Spleen (tissue), 11 donors: Measurements from ENCODE around the gene SPTY2D1. TPM values are rescaled to one million over a fixed set of nuclear protein-coding genes. Genes with fewer than 3 reads are reported as not detected.
"Not testable (repeated sequence)": the region's sequence is repeated elsewhere in the genome, so short reads cannot be mapped to it uniquely, and the experiment has no call there.

Experiments
- DNase-seq: peaks from one replicate; pipeline ENCODE4 v3.0.0-alpha.2; 2020
- H3K27ac ChIP-seq, 8 donors: fragments of 200-600 bp; sonication (generic) in 7 of 8; 1 replicate in 4 of 8; 2 replicates in 4 of 8; pipeline versions ENCODE4 v1.5.0 to v1.8.0; 2016 to 2021; ENCODE audit warnings: inconsistent platforms in 4 of 8, mild to moderate bottlenecking in 4 of 8, moderate library complexity in 1 of 8
- H3K27me3 ChIP-seq, 7 donors: fragments of 200-600 bp; sonication (generic) in 6 of 7; replicated peaks in 1 of 7; 1 replicate in 4 of 7; 2 replicates in 3 of 7; pipeline versions ENCODE4 v1.5.0 to v1.8.0; 2016 to 2021; ENCODE audit warnings: inconsistent platforms in 3 of 7, mild to moderate bottlenecking in 1 of 7
- H3K36me3 ChIP-seq, 6 donors: fragments of 200-600 bp; sonication (generic) in 5 of 6; 1 replicate in 4 of 6; 2 replicates in 2 of 6; pipeline versions ENCODE4 v1.5.0 to v1.8.0; 2016 to 2021; ENCODE audit warnings: inconsistent platforms in 2 of 6
- H3K4me1 ChIP-seq, 6 donors: fragments of 200-600 bp; sonication (generic) in 5 of 6; 1 replicate in 3 of 6; 2 replicates in 3 of 6; pipeline versions ENCODE4 v1.5.0 to v1.8.0; 2016 to 2021; ENCODE audit warnings: inconsistent platforms in 3 of 6
- H3K4me3 ChIP-seq, 8 donors: fragments of 200-600 bp; sonication (generic) in 7 of 8; 1 replicate in 4 of 8; 2 replicates in 4 of 8; pipeline versions ENCODE4 v1.5.0 to v1.8.0; 2016 to 2021; ENCODE audit warnings: inconsistent platforms in 4 of 8, mild to moderate bottlenecking in 4 of 8, moderate library complexity in 2 of 8
- H3K9me3 ChIP-seq, 8 donors: fragments of 200-600 bp; sonication (generic) in 7 of 8; 1 replicate in 4 of 8; 2 replicates in 4 of 8; pipeline versions ENCODE4 v1.5.0 to v1.8.0; 2016 to 2021; ENCODE audit warnings: inconsistent platforms in 4 of 8
- CTCF ChIP-seq, 11 experiments: fragments of 200-600 bp in 7 of 11; fragments of 450-650 bp in 4 of 11; sonication (generic) in 4 of 11; IDR thresholded peaks in 8 of 11; conservative IDR thresholded peaks in 3 of 11; 1 replicate in 7 of 11; 2 replicates in 4 of 11; pipeline versions ENCODE4 v1.4.0 to v1.8.0; 2016 to 2021; ENCODE audit warnings: antibody characterized with exemption in 11 of 11, inconsistent platforms in 4 of 11, mild to moderate bottlenecking in 1 of 11
- POLR2A ChIP-seq, 3 donors: fragments of 450-650 bp; IDR thresholded peaks; one replicate each; pipeline ENCODE4 v1.5.1; 2017; ENCODE audit warnings: antibody characterized with exemption in 3 of 3, mild to moderate bottlenecking in 1 of 3
- POLR2AphosphoS5 ChIP-seq, 3 donors: sonication (generic); formaldehyde crosslinking; IDR thresholded peaks; one replicate each; pipeline ENCODE4 v1.5.1; 2017; ENCODE audit warnings: antibody characterized with exemption in 3 of 3
- WGBS, 5 donors: extraction: QIAGEN DNeasy Blood & Tissue Kit in 3 of 5; methylation state at CpG; one replicate each; pipeline versions ENCODE4 v1.1.5 to v1.1.7; 2013 to 2018; 5-methylcytosine and 5-hydroxymethylcytosine counted together
- intact Hi-C: fragments of 100-400 bp; cut with DNase I; formaldehyde crosslinking; loops from one replicate; pipeline ENCODE4 v1.15.0; 2023; ENCODE audit warnings: low total_unique reads
- polyA plus RNA-seq, 3 donors: library from polyadenylated mRNA; stranded (reverse); fragments of 200-250 nt; gene quantifications; one replicate each; pipeline ENCODE4 v1.2.1, GENCODE V29; 2013
- total RNA-seq, 7 donors: library from RNA; depleted of rRNA in 3 of 7; stranded (reverse); fragments of >200 nt in 3 of 7; fragmentation: NEBNext Ultra II Directional in 4 of 7; extraction: Animal tissue kit (Norgen Biotek cat#: 25700) in 4 of 7; gene quantifications; one replicate each; pipeline versions ENCODE4 v1.1.0 to v1.2.1, GENCODE V29; 2016 to 2021
- donor health status: healthy with polysubstance abuse.
- donor health status: DM: no; HTN: no; CAD: no; lungs with moderate emphysema.
- donor health status: DM: no; HTN: no; CAD: no.
- donor health status: Bipolar disorder and iron deficiency.
- donor health status: healthy.
- donor health status: DM: no; HTN: no; CAD: no.
- donor health status: DM: yes; HTN: yes; CAD: no.

The SPTY2D1 gene
- total and polyA plus RNA-seq, 10 donors: 2.4 to 23.1 (median 17.4) TPM

DNA sequence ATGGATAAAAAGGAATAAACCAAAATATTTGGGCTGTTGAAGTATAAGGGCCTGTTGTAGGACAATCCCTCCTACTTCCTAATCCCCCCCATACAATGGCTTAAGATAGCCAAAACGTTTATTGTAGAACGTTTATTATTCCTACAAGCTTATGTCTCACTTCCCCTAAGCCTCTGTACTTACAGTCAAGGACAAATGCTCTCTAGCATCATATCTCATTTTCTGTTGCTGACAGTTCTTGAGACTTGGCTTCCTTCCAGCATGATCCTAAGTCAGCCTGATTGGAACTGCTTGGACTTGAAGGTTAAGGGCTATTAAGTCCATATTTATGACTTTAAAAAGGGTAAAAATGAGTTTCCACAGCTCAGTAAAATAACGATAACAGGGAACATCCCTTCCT, 25.8 kb downstream of the SPTY2D1 start:
- H3K4me1 ChIP-seq: no peaks in the 10 kb centered on the region
- H3K27ac ChIP-seq: no peak overlapping the region
- WGBS, 5 donors: 56 to 73% (median 67%) methylated on average over 3 of the region's 3 CpGs
- intact Hi-C loops: no loop called here
- no peaks in the 10 kb centered on the region for H3K27me3 ChIP-seq
- no peaks in the 10 kb centered on the region for H3K9me3 ChIP-seq
- no peak overlapping the region for H3K4me3 ChIP-seq
- no peak for DNase-seq
- TF ChIP-seq POLR2A (IDR thresholded peaks at IDR 0.05) (no peak), POLR2AphosphoS5 (IDR thresholded peaks at IDR 0.05) (no peak), CTCF (IDR thresholded peaks at IDR 0.05 in 8 of 11, conservative IDR thresholded peaks at IDR 0.05 in 3 of 11) (no peak)
- peaks cover 0 to 91% (median 40%) of the 10 kb centered on the region in 6 donors for H3K36me3 ChIP-seq

- H3K4me1 ChIP-seq: no peaks in the 10 kb centered on the region
- H3K36me3 ChIP-seq: peaks cover 0 to 27% (median 2%) of the 10 kb centered on the region in 6 donors
- no peak overlapping the region for H3K27ac ChIP-seq
- DNase-seq: no peak
- TF ChIP-seq POLR2A (IDR thresholded peaks at IDR 0.05) (no peak), POLR2AphosphoS5 (IDR thresholded peaks at IDR 0.05) (no peak), CTCF (IDR thresholded peaks at IDR 0.05 in 8 of 11, conservative IDR thresholded peaks at IDR 0.05 in 3 of 11) (no peak)
- H3K27me3 ChIP-seq: no peaks in the 10 kb centered on the region
- no peak overlapping the region for H3K4me3 ChIP-seq
- H3K9me3 ChIP-seq: no peaks in the 10 kb centered on the region
- intact Hi-C loops: no loop called here
- 90 to 98% (median 94%) methylated on average over 4 of the region's 4 CpGs for WGBS, 5 donors
Measured at GRCh38 chr11:18600915-18601569, 33.1 kb downstream of the SPTY2D1 start.

GRCh38 chr11:18599739-18600230, 34.4 kb downstream of the SPTY2D1 start, which contains the start of gene MISFA:
MISFA (plus strand) TSS chr11:18599789; CDS start chr11:18599929, 140 bp downstream.
- no peak for DNase-seq
- H3K27ac ChIP-seq: no peak within 1 kb of the TSS
- H3K4me3 ChIP-seq: no peak within 1 kb of the TSS
- H3K9me3 ChIP-seq: no peaks in the 10 kb centered on the region
- intact Hi-C loops: no loop called here
- no peak for TF ChIP-seq POLR2AphosphoS5 (IDR thresholded peaks at IDR 0.05)
- TF ChIP-seq CTCF (IDR thresholded peaks at IDR 0.05 in 8 of 11, conservative IDR thresholded peaks at IDR 0.05 in 3 of 11): no peak
- TF ChIP-seq POLR2A (IDR thresholded peaks at IDR 0.05): no peak
- H3K4me1 ChIP-seq: no peaks in the 10 kb centered on the region
- H3K36me3 ChIP-seq: peaks cover 0 to 24% (median 6%) of the 10 kb centered on the region in 6 donors
- H3K27me3 ChIP-seq: no peaks in the 10 kb centered on the region
- 90 to 96% (median 95%) methylated on average over 7 of the region's 7 CpGs for WGBS, 5 donors

DNA sequence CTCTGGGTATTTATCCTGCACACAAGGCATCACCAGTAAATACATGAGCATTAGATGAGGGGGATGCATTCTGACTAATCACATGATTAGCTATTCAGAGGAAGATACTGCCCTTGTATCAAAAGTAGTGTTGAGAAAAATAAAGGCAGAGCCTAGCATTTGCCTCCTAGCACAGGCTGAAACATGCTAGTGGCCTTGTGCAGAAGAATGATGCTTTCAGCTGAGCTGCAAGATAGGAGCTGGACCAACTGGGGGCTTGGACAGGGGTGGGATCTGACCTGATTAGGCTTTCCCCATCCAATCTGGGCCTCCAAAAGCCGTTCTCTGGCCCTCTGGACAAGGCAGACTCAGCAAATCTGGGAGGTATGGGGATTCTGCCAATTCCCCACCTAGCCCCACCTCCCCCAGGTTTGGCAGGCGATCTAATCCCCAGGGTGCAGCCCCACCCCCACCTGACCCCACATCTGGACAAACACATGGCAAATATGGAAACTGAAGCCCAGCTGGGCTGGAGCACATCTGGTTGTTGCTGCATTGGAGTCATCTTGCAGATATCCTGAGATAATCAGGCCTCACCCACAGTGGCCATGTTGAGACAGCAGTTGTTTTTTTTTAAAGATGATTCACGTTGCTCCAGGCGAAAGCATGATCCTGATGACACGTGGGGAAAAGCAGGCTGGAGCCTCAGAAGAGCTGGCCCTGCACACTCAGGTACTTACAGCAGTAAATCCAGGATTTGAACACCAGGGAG, 39.0 kb downstream of the SPTY2D1 start:
- Histone ChIP-seq H3K4me1 (peaks cover 6 to 20% (median 13%) of the 10 kb centered on the region in 6 donors), H3K27me3 (no peaks in the 10 kb centered on the region), H3K4me3 (no peak overlapping the region), H3K36me3 (peaks cover 0 to 16% (median 6%) of the 10 kb centered on the region in 6 donors), H3K9me3 (no peaks in the 10 kb centered on the region), H3K27ac (no peak overlapping the region)
- intact Hi-C loops: no loop called here
- no peak for DNase-seq
- no peak for TF ChIP-seq CTCF (IDR thresholded peaks at IDR 0.05 in 8 of 11, conservative IDR thresholded peaks at IDR 0.05 in 3 of 11)
- no peak for TF ChIP-seq POLR2A (IDR thresholded peaks at IDR 0.05)
- WGBS, 5 donors: 68 to 84% (median 75%) methylated on average over 5 of the region's 5 CpGs

DNA sequence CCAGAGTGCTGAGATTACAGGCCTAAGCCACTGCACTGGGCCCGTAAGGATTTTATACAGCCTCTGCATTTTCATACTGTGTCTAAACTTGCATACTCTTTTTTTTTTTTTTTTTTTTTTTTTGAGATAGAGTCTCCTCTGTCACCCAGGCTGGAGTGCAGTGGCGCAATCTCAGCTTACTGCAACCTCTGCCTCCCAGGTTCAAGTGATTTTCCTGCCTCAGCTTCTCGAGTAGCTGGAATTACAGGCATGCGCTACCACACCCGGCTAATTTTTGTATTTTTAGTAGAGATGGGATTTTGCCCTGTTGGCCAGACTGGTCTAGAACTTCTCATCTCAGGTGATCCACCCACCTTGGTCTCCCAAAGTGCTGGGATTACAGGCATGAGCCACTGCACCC, 40.1 kb downstream of the SPTY2D1 start:
- H3K4me3 ChIP-seq, intact Hi-C loops, H3K27ac ChIP-seq, H3K9me3 ChIP-seq, H3K27me3 ChIP-seq, DNase-seq: not testable (repeated sequence)
- WGBS, 5 donors: 90 to 93% (median 91%) methylated on average over 5 of the region's 5 CpGs
- H3K36me3 ChIP-seq: peaks cover 0 to 16% (median 6%) of the 10 kb centered on the region in 6 donors
- peaks cover 13 to 31% (median 24%) of the 10 kb centered on the region in 6 donors for H3K4me1 ChIP-seq
